Breast epithelium (tissue), 3 donors: ENCODE results near the gene FRK.

Experiments used
- CTCF ChIP-seq, 3 donors: fragments of 450-650 bp; IDR thresholded peaks; one replicate each; pipeline ENCODE4 v1.5.1; 2016 to 2017; ENCODE audit warnings: antibody characterized with exemption in 3 of 3, mild to moderate bottlenecking in 3 of 3, moderate library complexity in 3 of 3
- POLR2AphosphoS5 ChIP-seq, 3 donors: sonication (generic); formaldehyde crosslinking; IDR thresholded peaks; one replicate each; pipeline ENCODE4 v1.6.1; 2017; ENCODE audit warnings: antibody characterized with exemption in 3 of 3

- no peak for TF ChIP-seq CTCF (IDR thresholded peaks at IDR 0.05)
- TF ChIP-seq POLR2AphosphoS5 (IDR thresholded peaks at IDR 0.05), result no peak
These were observed 48.1 kb upstream of the FRK start for GRCh38 chr6:116108836-116109235.
